HG03039 (cell line): ENCODE measurements around the gene CA5B.
"Not testable (repeated sequence)": the region's sequence is repeated elsewhere in the genome, so short reads cannot be mapped to it uniquely, and the experiment has no call there.

ENCODE experiments used
- ATAC-seq: cut with Tn5 transposase; IDR thresholded peaks from one replicate; pipeline ENCODE4 v1.9.1; 2021; ENCODE audit warnings: mild to moderate bottlenecking, moderate library complexity; ENCODE audit not compliant: unreplicated experiment

CA5B gene

GRCh38 chrX:15737959-15738902 is at the start of gene CA5B:
CA5B (plus strand) TSS chrX:15738270; CDS start chrX:15750024, 11,754 bp downstream.
- ATAC-seq: peak; percentile 92

DNA sequence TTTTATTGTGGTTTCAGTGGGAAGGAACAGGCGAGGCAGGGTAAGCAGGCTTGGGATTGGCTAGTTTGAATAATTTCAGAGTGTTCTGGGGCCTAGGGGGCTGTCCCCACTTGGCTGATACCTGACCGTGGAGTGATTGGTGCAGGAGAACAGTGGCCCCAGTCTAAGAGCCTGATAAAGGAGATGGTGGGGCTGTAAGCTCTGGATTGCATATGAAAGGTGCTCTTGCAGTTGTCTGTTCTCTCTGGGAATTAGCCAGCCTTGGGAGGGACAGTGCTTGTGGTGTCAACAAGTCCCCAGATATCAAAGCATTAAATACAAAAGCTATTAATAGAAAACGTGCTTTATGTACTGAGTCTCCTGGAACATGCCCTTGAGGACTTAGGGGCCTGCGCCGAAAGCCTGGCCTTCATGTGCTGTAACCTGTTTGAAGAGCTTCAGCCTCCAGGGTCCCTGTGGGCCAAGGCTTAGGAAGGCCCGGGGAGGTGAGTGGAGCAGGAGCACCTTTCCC is 43.1 kb upstream of the CA5B start:
- ATAC-seq: no peak

GRCh38 chrX:15696516-15696915 is 41.6 kb upstream of the CA5B start:
- ATAC-seq: no peak

DNA sequence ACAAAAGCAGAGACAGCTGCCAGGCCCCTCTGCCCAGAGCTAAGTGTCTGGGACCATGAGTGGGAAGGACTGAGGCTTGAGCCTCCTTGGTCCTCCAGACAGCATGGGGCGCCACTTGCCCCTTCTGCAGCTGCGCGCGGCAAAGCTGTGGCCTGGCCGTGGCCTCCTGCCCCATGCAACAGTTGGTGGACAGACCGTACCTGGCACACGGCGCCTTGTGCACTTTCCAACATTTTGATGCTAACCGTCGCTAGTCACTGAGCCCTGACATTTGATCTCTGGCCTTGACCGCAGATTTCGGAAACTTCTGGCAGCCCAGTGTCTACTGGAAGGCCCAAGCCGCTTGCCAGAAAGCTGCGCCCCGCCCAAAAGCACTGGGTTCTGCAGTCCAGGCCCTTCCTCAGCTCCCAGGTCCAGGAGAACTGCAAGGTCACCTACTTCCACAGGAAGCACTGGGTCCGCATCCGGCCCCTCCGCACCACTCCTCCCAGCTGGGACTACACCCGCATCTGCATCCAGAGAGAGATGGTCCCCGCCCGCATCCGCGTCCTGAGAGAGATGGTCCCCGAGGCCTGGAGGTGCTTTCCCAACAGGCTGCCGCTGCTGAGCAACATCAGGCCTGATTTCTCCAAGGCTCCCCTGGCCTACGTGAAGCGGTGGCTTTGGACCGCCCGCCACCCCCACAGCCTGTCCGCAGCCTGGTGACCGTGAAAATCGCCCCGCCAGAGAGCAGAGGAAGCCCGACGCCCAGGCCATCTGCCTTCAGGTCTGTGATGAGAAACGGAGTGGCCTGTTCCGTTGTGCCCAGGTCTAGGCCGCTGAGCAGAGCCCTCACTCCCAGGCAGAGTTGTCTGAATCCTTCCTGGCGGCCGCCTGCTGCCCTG is 35.3 kb upstream of the CA5B start:
- no peak for ATAC-seq

GRCh38 chrX:15703809-15704208 is 34.3 kb upstream of the CA5B start:
- ATAC-seq: not testable (repeated sequence)

DNA sequence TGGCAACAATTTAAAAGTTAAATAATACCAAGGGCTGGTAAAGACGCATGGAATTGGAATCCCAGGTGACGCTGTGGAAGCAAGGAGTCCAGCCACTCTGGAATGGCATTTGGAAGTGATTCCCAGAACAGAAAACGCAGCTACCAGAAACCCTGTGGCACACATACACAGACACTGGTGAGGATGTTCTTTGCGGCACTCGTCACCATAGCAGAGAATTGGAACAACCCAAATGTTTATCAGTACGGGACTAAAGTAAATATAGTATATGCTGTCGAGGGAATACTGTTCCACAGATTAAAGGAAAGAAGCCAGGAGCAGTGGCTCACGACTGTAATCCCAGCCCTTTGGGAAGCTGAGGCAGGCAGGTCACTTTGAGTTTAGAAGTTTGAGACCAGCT is 33.8 kb upstream of the CA5B start:
- not testable (repeated sequence) for ATAC-seq

GRCh38 chrX:15714529-15714928 is 23.5 kb upstream of the CA5B start:
- ATAC-seq: no peak

DNA sequence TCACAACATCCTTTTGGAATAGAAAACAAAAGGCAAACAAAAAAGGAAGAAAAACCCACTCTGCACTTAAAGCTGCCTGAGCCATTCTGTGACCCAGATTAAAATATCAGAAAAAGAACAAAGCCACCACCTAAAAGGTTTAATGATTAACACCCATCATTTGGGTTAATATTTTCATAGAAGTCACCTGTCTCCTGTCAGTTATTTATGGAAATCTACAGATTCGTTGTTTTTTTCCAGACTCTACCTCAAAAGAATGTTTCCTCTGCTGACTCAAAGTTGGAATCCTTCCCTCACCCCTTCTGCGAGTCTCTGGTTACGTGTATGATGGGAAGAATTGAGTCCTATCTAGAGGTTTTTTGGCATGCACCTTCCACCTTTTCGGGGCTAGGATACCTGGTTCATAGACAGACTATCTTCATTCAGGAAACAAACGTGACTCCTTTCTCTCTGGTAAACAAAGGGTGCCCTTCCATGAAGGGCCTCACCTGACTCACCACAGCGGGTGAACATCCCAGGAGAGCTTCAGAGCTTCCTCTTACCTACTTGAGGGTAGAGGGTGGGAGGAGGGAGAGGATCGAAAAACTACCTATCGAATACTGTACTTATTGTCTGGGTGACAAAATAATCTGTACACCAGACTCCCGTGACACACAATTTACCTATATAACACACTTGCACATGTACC is 19.6 kb upstream of the CA5B start:
- no peak for ATAC-seq

DNA sequence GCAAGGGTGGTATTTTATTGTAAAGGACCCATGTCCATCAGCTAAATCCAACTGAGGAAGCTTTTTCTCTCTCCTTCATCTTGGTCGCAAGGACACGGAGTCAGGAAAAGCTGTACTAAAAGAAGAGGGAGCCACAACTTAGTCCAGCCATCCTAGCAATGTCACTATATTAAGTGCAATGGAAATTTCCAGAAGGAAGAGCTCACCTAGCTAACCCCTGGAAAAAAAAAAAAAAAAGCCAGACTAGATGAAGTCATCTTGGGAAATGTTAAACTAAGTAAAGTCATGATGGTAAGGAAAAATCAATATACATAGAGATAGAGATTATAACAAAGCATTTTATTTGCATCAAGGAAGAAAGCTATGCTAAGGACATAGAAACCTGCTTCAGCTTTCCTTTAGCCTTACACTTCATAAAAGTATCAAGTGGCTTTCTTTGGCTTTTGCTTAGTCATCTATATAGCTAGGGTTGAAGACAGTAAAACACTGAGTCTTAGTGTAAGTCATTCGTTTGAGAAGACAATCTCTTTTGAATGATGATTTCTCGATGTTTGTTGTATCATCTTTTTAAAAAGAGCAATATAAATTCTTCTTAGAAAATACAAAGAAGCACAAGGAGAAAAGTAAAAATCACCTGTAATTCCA is 18.6 kb upstream of the CA5B start:
- ATAC-seq: no peak

GRCh38 chrX:15721911-15722310 is 16.2 kb upstream of the CA5B start:
- no peak for ATAC-seq

DNA sequence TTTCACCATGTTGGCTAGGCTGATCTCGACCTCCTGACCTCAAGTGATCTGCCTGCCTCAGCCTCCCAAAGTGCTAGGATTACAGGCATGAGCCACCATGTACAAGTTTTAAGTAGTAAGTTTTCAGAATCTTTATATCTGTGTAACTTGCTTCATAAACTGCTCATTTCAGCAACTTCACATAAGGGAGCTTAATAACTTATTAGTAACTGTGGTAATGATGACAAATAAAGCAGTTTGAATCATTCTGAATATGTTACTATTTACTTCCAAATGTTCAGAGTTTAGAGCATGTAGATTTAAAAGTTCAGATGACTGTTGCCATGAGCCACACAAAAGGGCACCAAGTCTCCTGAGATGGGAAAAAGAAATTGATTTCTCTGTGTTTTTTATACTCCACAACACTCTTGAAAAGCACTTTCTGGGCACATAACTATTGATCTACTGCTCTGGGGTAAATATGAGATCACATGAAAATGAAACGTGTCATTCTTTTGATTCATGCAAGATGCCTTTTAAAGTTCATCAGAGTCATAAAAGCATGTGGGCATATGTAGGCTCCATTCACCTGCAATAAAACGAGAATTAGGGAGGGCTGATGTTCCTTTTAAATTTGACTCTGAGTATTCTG is 14.1 kb upstream of the CA5B start:
- no peak for ATAC-seq

DNA sequence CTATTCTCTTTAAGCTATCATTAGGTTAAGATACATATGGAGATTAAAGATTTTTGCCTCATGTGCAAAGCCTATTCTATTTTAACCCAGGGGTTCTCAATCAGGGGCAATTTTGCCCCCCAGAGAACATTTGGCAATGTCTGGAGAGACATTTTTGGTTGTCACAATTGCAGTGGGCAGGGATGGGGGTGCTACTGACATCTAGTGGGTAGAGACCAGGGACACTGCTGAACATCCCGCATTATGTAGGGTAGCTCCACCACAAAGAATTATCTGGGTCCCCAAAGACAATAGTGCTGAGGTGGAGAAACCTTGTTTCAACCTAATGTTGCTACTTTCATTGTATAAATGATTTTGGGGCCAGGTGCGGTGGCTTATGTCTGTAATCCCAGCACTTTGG is 13.2 kb upstream of the CA5B start:
- ATAC-seq: no peak

GRCh38 chrX:15731368-15731767 is 6.7 kb upstream of the CA5B start:
- ATAC-seq: not testable (repeated sequence)

DNA sequence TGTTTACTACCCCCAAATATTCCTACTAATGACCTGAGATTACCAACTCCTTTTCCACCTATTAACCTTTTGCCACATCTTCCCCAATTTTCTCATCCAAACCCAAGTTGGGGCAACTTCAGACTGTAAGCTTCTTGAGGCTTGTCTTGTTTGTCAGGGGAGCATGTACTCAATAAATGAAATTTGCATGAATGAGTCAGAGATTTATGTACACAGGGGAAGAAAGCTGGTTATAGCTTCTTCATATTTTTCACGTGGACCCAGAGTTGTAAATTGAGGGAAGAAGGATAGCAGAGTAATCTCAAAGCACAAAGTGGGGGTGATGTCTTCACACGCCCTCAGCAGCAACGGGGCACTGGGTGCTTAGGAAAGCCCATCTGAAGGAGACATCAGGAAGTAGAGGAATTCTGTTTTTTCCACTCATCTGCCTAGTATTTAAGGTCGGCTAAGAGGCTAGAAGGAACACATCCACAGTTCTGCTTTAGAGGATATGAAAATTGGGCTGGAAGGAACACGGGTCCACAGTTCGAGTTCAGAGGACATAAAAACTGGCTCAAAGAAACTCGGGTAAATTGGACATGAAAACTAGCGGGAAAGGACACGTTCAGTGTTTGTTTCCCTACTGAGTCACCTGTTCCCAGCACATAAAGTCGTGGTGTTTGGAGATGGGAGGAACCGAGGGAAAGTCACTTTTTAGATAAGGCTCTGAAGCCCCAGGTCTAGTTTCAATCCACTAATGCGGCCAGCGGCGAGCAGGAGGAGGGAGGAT is 696 bp upstream of the CA5B start:
- no peak for ATAC-seq

GRCh38 chrX:15739886-15740285 is 1.8 kb downstream of the CA5B start:
- no peak for ATAC-seq

GRCh38 chrX:15744181-15744867 is 6.3 kb downstream of the CA5B start:
- no peak for ATAC-seq

GRCh38 chrX:15745179-15745578 is 7.1 kb downstream of the CA5B start:
- ATAC-seq: no peak

GRCh38 chrX:15746651-15747050 is 8.6 kb downstream of the CA5B start:
- ATAC-seq: not testable (repeated sequence)
